ENCODE results near the gene AADAC.
"Not testable (repeated sequence)": the region's sequence is repeated elsewhere in the genome, so short reads cannot be mapped to it uniquely, and the experiment has no call there.

The AADAC gene

DNA sequence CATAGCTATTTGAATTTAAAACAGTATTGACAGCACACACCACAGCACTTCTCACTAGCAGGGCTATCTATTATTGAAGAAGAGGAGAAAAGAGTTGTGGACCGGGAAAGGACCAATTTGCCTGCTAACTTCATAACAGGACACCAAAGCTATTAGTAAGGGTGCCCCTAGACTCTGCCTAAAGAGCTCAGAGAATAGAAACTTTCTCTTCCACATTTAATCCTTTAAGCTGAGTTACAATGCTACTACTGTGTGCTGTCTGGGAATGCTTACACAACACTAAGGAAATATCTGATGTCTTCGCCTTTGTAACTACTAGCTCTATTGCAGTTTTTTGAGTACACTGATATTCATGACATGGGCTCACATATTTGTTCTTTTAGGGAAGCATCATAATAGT lies 13.5 kb upstream of the AADAC start:
- peak; percentile 5 for DNase-seq

GRCh38 chr3:151804267-151804666 lies 9.6 kb upstream of the AADAC start:
- DNase-seq = no peak

GRCh38 chr3:151806838-151807237 lies 7.1 kb upstream of the AADAC start:
- no peak for DNase-seq

GRCh38 chr3:151808926-151809325 lies 5.0 kb upstream of the AADAC start:
- DNase-seq = not testable (repeated sequence)

- DNase-seq = no peak
Measured at GRCh38 chr3:151811474-151811873, 2.4 kb upstream of the AADAC start.

- DNase-seq = no peak
Measured at GRCh38 chr3:151814588-151814987, 672 bp downstream of the AADAC start.

DNA sequence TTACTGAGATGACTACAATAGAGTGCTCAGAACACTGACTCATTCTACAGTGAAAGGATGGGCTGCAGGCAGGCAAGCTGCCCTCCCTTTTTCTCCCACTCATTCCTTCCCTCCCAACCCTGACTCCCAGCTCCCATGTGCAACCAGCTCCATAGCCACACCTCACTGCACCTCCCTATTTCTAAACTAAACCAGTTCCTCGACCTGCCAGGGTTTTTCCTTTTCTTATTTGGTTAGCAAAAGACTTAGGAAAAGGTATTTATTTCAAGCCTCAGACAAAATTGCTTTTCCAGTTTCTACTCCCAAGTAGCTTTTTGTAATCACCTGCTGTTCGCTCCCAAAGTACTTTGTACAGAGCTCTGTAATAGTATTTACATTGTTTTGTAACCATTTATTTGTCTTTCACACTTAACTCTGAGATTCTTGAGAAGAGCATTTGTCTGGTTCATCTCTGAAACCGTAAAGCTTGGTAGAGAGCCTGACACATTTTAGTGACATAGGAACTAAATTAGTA lies 2.2 kb downstream of the AADAC start:
- DNase-seq = no peak

- no peak for DNase-seq
Measured at GRCh38 chr3:151817473-151817872, 3.6 kb downstream of the AADAC start.

DNA sequence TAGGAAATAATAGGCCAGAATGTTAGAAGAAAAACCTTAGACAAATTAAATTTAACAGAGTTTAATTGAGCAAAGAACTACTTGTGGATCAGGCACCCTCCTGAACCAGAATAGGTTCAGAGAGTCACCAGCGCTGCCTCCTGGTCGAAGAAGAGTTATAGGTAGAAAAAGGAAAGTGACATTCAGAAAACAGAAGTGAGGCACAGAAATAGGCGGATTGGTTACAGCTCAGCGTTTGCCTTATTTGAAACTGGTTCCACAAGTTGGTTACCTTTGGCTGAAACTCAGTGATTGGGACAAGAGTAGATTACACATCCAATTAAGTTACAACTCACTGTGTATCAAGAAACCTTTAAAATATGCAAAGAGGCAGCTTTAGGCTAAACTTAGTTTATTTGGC lies 4.4 kb downstream of the AADAC start:
- DNase-seq = no peak

DNA sequence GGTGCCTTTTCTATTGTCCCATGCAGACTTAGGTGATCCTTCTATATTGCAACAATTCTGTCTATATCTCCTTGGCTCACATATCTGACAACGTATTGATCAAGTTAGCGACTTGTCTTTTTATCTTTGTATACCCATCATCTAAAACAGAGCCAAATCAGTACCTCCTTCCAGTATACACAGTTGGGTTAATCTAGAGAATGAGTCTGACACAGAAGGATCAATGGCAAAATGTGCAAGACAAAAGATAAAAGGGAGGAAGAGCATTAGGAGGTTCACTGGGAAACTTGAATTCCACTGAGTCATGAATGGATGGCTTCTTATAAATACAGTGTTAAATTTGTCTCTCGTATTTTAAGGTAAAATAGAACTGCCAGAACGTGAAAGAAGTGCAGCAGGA lies 6.0 kb downstream of the AADAC start:
- DNase-seq = no peak

GRCh38 chr3:151827816-151828215 lies 13.9 kb downstream of the AADAC start:
- no peak for DNase-seq

GRCh38 chr3:151835751-151836525 lies 22.0 kb downstream of the AADAC start:
- DNase-seq = peak; percentile 15

DNA sequence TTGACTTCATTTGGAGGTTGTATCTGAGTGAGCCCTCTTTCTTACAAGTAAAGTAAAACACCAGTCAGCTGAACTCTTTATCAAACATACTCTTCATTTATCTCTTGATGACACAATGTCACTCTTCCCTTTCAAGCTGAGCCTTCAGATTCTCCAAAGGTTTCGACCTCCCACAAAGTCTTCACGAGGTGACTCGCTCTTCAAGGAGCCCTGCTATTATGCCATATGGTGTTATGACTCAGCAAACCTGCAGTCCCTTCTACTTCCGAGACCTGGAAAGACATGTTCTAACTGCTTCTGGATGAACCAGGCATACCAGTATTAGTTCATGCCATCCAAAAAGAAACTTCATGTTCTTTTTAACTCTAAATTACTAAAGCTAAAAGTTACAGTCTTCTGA lies 23.1 kb downstream of the AADAC start:
- DNase-seq = no peak

DNA sequence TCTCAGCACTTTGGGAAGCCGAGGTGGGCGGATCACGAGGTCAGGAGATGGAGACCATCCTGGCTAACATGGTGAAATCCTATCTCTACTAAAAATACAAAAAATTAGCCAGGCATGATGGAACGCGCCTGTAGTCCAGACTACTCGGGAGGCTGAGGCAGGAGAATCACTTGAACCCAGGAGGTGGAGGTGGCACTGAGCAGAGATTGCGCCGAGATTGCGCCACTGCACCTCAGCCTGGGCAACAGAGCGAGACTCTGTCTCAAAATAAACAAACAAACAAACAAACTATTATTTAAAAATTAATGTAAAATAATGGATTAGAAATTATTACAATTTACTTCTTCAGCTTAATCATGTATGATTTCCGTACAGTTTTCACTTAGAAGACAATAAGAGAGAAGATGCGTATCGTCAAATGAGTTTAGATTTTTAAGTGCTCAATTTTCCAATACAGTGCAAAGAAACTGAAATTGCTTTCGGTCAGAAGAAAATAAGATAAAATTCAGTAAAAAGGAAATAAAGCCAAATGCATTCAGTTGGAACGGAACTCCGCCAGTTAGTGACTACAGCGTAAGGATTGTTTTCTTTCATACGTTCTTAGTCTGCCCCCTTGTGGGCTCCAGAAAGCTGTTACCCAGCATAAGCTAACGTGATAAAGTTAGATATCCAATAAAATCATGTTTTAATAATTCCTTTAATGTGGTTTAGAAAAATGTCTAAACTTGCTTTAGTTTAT lies 24.8 kb downstream of the AADAC start:
- peak; percentile 60 for DNase-seq

DNA sequence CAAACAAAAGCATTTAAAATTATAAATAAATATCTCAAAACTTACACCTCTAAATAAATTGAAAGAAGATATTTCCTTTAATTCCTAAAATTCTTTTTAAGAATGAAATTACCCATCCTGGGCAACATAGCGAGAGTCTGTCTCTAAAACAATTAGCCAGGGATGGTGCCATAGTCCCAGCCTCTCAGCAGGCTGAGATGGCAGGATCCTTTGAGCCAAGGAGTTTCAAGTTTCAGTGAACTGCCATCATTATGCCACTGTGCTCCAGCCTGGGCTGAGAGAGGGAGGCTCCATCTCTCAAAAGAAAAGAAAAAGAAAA lies 25.4 kb downstream of the AADAC start:
- DNase-seq = no peak

GRCh38 chr3:151841801-151842200 lies 27.9 kb downstream of the AADAC start:
- DNase-seq = no peak

DNA sequence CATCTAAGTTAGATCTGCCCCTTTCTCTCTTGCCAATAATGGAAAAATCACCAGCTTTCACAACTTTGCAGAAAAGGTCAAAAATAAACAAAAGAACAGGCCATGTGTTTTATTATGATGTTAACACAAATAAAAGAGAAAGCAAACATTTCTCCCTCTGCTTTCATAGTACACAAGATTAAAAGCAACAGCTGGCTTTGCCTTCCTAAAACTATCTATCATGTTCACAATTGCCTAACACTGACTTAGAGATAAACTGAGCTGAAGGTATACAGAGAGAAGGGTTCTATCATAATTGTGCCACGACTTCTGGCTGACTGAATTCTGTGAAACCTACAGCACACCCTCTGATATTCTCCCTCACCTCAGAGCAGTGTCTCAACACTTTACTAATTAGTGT lies 29.4 kb downstream of the AADAC start:
- no peak for DNase-seq

DNA sequence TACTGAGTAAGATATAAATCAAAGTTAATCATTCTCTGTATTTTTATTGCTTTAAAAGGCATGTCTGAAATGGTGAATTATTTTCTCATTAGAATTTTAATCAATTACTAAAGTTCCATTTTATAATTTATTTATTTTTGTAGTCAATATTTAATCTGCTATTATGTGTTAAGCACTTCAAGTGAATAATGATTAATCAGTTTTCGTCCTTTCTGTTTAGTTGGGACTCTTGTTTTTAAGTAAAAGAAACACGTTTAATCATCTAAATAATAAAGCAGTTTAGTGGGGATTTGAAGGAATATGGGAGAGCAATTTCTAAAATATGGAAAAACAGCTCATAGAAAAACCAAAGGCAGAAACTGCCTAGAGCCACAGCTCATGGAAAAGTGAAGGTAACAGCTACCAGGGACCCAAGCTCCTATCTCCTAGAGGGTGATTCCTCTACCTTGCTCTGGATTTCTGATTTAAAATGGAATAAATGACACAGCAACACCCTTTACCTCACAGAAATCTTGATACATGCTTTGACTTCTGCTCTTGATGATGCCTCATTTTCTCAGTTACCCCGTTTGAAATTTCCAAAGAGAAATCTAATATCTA lies 31.5 kb downstream of the AADAC start:
- DNase-seq = no peak

DNA sequence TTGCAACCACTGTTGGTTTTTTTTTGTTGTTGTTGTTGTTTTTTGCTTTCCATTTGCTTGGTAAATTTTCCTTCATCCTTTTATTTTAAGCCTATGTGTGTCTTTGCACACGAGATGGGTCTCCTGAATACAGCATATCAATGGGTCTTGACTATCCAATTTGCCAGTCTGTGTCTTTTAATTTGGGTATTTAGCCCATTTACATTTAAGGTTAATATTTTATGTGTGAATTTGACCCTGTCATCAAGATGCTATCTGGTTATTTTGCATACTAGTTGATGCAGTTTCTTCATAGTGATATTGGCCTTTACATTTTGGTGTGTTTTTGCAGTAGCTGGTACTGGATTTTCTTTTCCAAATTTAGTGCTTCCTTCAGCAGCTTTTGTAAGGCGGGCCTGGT lies 36.1 kb downstream of the AADAC start:
- not testable (repeated sequence) for DNase-seq

DNA sequence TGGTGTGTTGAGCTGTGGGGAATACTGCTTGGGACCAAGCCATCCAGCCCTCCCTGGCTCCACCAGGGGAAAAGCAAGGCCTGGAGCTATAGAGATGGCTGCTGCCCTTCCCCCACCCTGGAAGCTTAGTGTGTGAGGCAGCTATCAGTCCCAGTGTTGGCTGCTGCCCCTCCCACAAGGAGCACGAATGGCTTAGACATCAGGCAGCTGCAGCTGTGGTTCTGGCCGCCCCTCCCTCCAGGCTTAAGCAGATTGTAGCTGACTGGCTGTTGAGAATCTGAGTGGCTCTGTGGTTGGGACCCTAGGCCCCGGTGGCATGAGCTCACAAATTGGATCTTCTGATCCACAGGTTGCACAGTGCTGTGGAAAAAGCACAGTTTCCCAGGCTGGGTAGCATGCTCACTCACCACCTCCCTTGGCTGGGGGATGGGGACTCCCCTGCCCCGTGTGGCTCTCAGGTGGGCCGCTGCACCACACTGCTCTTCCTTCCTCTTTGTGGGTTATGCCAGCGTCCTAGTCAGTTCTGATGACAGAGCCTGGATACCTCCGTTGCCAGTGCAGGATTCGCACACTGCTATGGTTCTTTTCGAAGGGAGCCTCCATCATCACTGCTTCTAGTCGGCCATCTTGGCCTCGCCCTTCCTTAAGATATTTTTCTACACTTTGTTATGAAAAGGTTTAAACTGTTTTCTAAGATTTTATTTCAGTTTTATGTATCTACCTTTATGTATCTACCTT lies 38.3 kb downstream of the AADAC start:
- no peak for DNase-seq

DNA sequence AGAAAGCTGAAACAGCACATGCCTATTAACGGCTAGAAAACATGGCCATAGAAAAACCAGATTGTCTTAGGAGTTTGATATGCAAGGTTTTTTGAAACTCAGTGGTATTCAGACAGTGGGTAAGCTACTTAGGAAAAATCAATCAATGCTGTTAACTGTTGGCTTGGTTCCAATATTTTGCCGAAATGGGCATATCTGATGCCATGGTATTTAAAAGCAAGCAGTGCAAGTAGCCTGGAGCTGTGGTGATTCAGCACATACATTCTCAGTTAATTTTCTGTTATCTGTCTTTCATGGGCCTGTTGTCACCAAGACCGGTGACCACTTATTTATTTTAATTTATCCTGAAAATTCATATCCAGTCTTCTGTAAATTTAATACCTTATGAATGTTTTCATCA lies 42.2 kb downstream of the AADAC start:
- DNase-seq = no peak

DNA sequence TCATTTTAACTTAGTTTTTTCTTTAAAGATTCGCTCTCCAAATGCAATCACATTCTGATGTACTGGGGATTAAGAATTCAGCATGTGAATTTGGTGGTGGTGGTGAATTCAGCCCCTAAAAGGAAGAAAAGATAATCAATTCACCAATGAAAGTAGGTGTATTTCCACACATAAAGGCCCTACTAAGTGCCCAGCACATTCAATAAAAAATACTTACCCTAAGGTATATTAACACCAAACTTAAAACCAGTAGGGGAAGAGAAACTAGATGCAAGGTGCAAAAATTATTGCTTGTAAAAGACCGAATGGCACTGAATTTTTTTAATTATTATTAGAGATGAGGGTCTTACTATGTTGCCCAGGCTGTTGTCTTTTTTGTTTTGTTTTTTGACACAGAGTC lies 42.7 kb downstream of the AADAC start:
- no peak for DNase-seq

DNA sequence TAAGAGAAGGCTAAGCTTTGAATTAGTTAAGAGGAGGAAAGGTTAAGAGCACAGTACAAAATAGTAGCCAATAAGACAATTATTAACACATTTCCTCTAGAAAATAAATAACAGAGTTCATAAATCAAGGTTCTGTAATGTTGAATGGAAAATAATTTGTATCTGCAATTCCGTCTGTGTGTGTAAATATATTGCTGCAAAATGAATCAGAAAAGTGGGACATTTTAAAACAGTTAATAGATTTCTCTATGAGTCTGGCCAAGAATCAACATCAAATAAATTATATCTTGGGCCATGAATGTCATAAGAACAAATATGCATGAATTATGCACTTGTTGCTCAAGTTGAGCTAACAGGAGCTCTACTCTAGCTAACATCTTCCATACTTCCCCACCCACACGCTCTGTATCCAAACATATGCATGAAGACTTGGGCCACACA lies 45.3 kb downstream of the AADAC start:
- DNase-seq = no peak
